GM12878 (cell line): Measurements from ENCODE around the gene SORL1. TPM values are rescaled to one million over a fixed set of nuclear protein-coding genes. Genes with fewer than 3 reads are reported as not detected.

Experiments
- ATF3 ChIP-seq: IDR thresholded peaks from 2 replicates; pipeline ENCODE4 v1.6.1; 2011; ENCODE audit warnings: low read depth, mild to moderate bottlenecking, low read length, moderate library complexity, borderline replicate concordance; ENCODE audit errors: extremely low read depth
- ATF7 ChIP-seq: fragments of 450-650 bp; IDR thresholded peaks from 2 replicates; pipeline ENCODE4 v1.6.1; 2016; ENCODE audit warnings: low read depth, mild to moderate bottlenecking
- CHD4 ChIP-seq: fragments of 200-600 bp; sonication (generic); IDR thresholded peaks from 2 replicates; pipeline ENCODE4 v1.6.1; 2016; ENCODE audit warnings: mild to moderate bottlenecking
- FOXM1 ChIP-seq: IDR thresholded peaks from 2 replicates; pipeline ENCODE4 v1.6.1; 2012; ENCODE audit warnings: low read depth, mild to moderate bottlenecking, inconsistent platforms, low read length, moderate library complexity
- GATAD2B ChIP-seq: fragments of 450-650 bp; conservative IDR thresholded peaks from 2 replicates; pipeline ENCODE4 v1.6.1; 2017; ENCODE audit warnings: low read depth, mild to moderate bottlenecking, moderate library complexity
- IKZF1 ChIP-seq: fragments of 450-650 bp; conservative IDR thresholded peaks from 2 replicates; pipeline ENCODE4 v1.6.1; 2017; ENCODE audit warnings: antibody characterized with exemption, mild to moderate bottlenecking
- JUND ChIP-seq: IDR thresholded peaks from 2 replicates; pipeline ENCODE4 v1.6.1; 2012; ENCODE audit warnings: low read depth, mild to moderate bottlenecking, low read length, improper control_type of control experiment, moderate library complexity
- KAT2A ChIP-seq: conservative IDR thresholded peaks from 2 replicates; pipeline ENCODE4 v1.6.1; 2011; ENCODE audit warnings: low read depth, low read length; ENCODE audit not compliant: control insufficient read depth
- MEF2A ChIP-seq: IDR thresholded peaks from 2 replicates; pipeline ENCODE4 v1.6.1; 2011; ENCODE audit warnings: low read depth, mild to moderate bottlenecking, low read length, moderate library complexity; ENCODE audit not compliant: insufficient read depth
- MLLT1 ChIP-seq: fragments of 450-650 bp; IDR thresholded peaks from 2 replicates; pipeline ENCODE4 v1.6.1; 2016; ENCODE audit warnings: mild to moderate bottlenecking
- NFYB ChIP-seq: IDR thresholded peaks from 2 replicates; pipeline ENCODE4 v1.6.1; 2011; ENCODE audit warnings: low read depth, mild to moderate bottlenecking, low read length, improper control_type of control experiment, moderate library complexity; ENCODE audit not compliant: insufficient read depth
- NKRF ChIP-seq: fragments of 450-650 bp; conservative IDR thresholded peaks from 2 replicates; pipeline ENCODE4 v1.6.1; 2017; ENCODE audit warnings: mild to moderate bottlenecking, moderate library complexity
- NR2C1 ChIP-seq: fragments of 450-650 bp; IDR thresholded peaks from 2 replicates; pipeline ENCODE4 v1.6.1; 2017; ENCODE audit warnings: antibody characterized with exemption, mild to moderate bottlenecking, moderate library complexity
- PKNOX1 ChIP-seq: fragments of 450-650 bp; IDR thresholded peaks from 2 replicates; pipeline ENCODE4 v1.6.1; 2016; ENCODE audit warnings: mild to moderate bottlenecking
- POLR2AphosphoS2 ChIP-seq: IDR thresholded peaks from 2 replicates; pipeline ENCODE4 v1.6.1; 2011; ENCODE audit warnings: low read depth, mild to moderate bottlenecking, low read length, improper control_type of control experiment, moderate library complexity
- POLR2AphosphoS5 ChIP-seq: IDR thresholded peaks from 2 replicates; pipeline ENCODE4 v1.6.1; 2011; ENCODE audit warnings: mild to moderate bottlenecking, low read length, inconsistent platforms
- RB1 ChIP-seq: fragments of 450-650 bp; formaldehyde crosslinking; IDR thresholded peaks from 2 replicates; pipeline ENCODE4 v1.6.1; 2017; ENCODE audit warnings: mild to moderate bottlenecking, borderline replicate concordance
- RUNX3 ChIP-seq: IDR thresholded peaks from 2 replicates; pipeline ENCODE4 v1.6.1; 2012; ENCODE audit warnings: low read length, inconsistent platforms
- SIN3A ChIP-seq: IDR thresholded peaks from 2 replicates; pipeline ENCODE4 v1.6.1; 2012; ENCODE audit warnings: low read depth, low read length, improper control_type of control experiment
- USF1 ChIP-seq: IDR thresholded peaks from 2 replicates; pipeline ENCODE4 v1.6.1; 2011; ENCODE audit warnings: borderline replicate concordance, low read depth, mild to moderate bottlenecking, moderate library complexity, mixed read lengths, low read length; ENCODE audit not compliant: insufficient read depth; ENCODE audit errors: extremely low read length
- ZBTB33 ChIP-seq: fragments of 450-650 bp; IDR thresholded peaks from 2 replicates; pipeline ENCODE4 v1.6.1; 2017; ENCODE audit warnings: mild to moderate bottlenecking
- polyA plus RNA-seq, 11 experiments: library from polyadenylated mRNA; depleted of rRNA in 4 of 11; unstranded in 6 of 11; stranded (reverse) in 5 of 11; fragments of >200 nt; fragmentation: Nextera tagmentation in 4 of 11; fragmentation: Illumina TruSeq in 1 of 11; extraction: Ambion mirVana in 4 of 11; extraction: Trizol in 1 of 11; gene quantifications; 1 replicate in 1 of 11; 2 replicates in 10 of 11; pipeline versions ENCODE4 v1.2.1 to v1.2.3, GENCODE V29; 2011 to 2016; ENCODE audit warnings: inconsistent platforms in 2 of 11, missing spikeins in 2 of 11, low read depth in 1 of 11
- total RNA-seq, 4 experiments: library from RNA; depleted of rRNA in 3 of 4; stranded (reverse); fragments of >200 nt in 3 of 4; fragmentation: Illumina TruSeq in 1 of 4; extraction: Trizol in 1 of 4; gene quantifications; 2 replicates each; pipeline versions ENCODE4 v1.2.1 to v1.2.3, GENCODE V29; 2013 to 2021

The SORL1 gene
- total and polyA plus RNA-seq, 10 of the 15 experiments (the other 5 are each of a cell fraction or from before 2014, with no cell fraction given): 20.2 to 107 (median 59.9) TPM

- TF ChIP-seq RUNX3 (peak; percentile 83), JUND (peak; percentile 63; the same call in 1 of the 2 replicates), ATF7 (peak; percentile 58; the same call in 1 of the 2 replicates), MEF2A (0 out of 2 replicates have a peak, but pooled peaks have one; percentile 39), GATAD2B (0 out of 2 replicates have a peak, but pooled peaks have one; percentile 43), POLR2AphosphoS2 (0 out of 2 replicates have a peak, but pooled peaks have one; percentile 15), KAT2A (no peak), NFYB (0 out of 2 replicates have a peak, but pooled peaks have one; percentile 14), PKNOX1 (peak; percentile 86), NR2C1 (no peak), CHD4 (0 out of 2 replicates have a peak, but pooled peaks have one; percentile 49), NKRF (no peak), ATF3 (no peak), POLR2AphosphoS5 (0 out of 2 replicates have a peak, but pooled peaks have one; percentile 40), RB1 (0 out of 2 replicates have a peak, but pooled peaks have one; percentile 37), ZBTB33 (no peak), USF1 (no peak), IKZF1 (peak; percentile 77), MLLT1 (no peak; the same call in 1 of the 2 replicates), FOXM1 (0 out of 2 replicates have a peak, but pooled peaks have one; percentile 22), SIN3A (0 out of 2 replicates have a peak, but pooled peaks have one; percentile 4)
Observed at GRCh38 chr11:121464352-121464946, 12.3 kb downstream of the SORL1 start (continued).
